GM19395 (cell line): ENCODE data around the gene FBXO47.
"Not testable (repeated sequence)": the region's sequence is repeated elsewhere in the genome, so short reads cannot be mapped to it uniquely, and the experiment has no call there.

Source experiments
- ATAC-seq: cut with Tn5 transposase; IDR thresholded peaks from one replicate; pipeline ENCODE4 v1.9.1; 2021; ENCODE audit warnings: mild to moderate bottlenecking, moderate library complexity; ENCODE audit not compliant: unreplicated experiment

Gene FBXO47

GRCh38 chr17:38981636-38982035 lies 14.4 kb upstream of the FBXO47 start:
- ATAC-seq = no peak

GRCh38 chr17:38980490-38981217 lies 13.5 kb upstream of the FBXO47 start:
- ATAC-seq = no peak

GRCh38 chr17:38978180-38978579 lies 11.0 kb upstream of the FBXO47 start:
- ATAC-seq = no peak

- ATAC-seq = not testable (repeated sequence)
Observed at GRCh38 chr17:38976187-38976551, 9.0 kb upstream of the FBXO47 start.

- ATAC-seq = no peak
Observed at GRCh38 chr17:38970804-38971203, 3.6 kb upstream of the FBXO47 start.

GRCh38 chr17:38970128-38970527 lies 2.9 kb upstream of the FBXO47 start:
- no peak for ATAC-seq

GRCh38 chr17:38969281-38969680 lies 2.1 kb upstream of the FBXO47 start:
- no peak for ATAC-seq

GRCh38 chr17:38961413-38961812 lies 5.8 kb downstream of the FBXO47 start:
- ATAC-seq = no peak

GRCh38 chr17:38960402-38960801 lies 6.8 kb downstream of the FBXO47 start:
- ATAC-seq = no peak

- no peak for ATAC-seq
Observed at GRCh38 chr17:38959508-38959907, 7.7 kb downstream of the FBXO47 start.

- ATAC-seq = no peak
Observed at GRCh38 chr17:38958756-38959155, 8.4 kb downstream of the FBXO47 start.

- ATAC-seq = no peak
Observed at GRCh38 chr17:38958326-38958725, 8.9 kb downstream of the FBXO47 start.

GRCh38 chr17:38953800-38954199 lies 13.4 kb downstream of the FBXO47 start:
- not testable (repeated sequence) for ATAC-seq

GRCh38 chr17:38947189-38947588 lies 20.0 kb downstream of the FBXO47 start:
- no peak for ATAC-seq

GRCh38 chr17:38943607-38944006 lies 23.6 kb downstream of the FBXO47 start:
- no peak for ATAC-seq

GRCh38 chr17:38942696-38943334 lies 24.4 kb downstream of the FBXO47 start:
- no peak for ATAC-seq

- ATAC-seq = no peak
Observed at GRCh38 chr17:38940404-38940803, 26.8 kb downstream of the FBXO47 start.

- ATAC-seq = no peak
Observed at GRCh38 chr17:38939987-38940386, 27.2 kb downstream of the FBXO47 start.

- not testable (repeated sequence) for ATAC-seq
Observed at GRCh38 chr17:38933962-38934361, 33.2 kb downstream of the FBXO47 start.

- ATAC-seq = not testable (repeated sequence)
Observed at GRCh38 chr17:38930782-38931181, 36.4 kb downstream of the FBXO47 start.

- no peak for ATAC-seq
Observed at GRCh38 chr17:38926293-38927070, 40.7 kb downstream of the FBXO47 start.
